Neuronal stem cell (in vitro differentiated cells): Measurements from ENCODE around the gene CHI3L1.
A peak's percentile ranks its signal among the peaks of the same experiment; 100 is the strongest.

Source experiments
- DNase-seq: peaks from one replicate; pipeline ENCODE4 v3.0.0-alpha.2; 2013; ENCODE audit warnings: low spot score
- H2AFZ ChIP-seq: one replicate; pipeline ENCODE4 v1.6.1; 2013; ENCODE audit warnings: mild to moderate bottlenecking, low read length, inconsistent platforms
- H2AK5ac ChIP-seq: 2 replicates; pipeline ENCODE4 v1.6.1; 2013; ENCODE audit warnings: low read depth, mild to moderate bottlenecking, inconsistent platforms, low read length, moderate library complexity, mixed read lengths
- H2BK120ac ChIP-seq: 2 replicates; pipeline ENCODE4 v1.6.1; 2013; ENCODE audit warnings: low read depth, mild to moderate bottlenecking, inconsistent platforms, low read length, moderate library complexity, mixed read lengths
- H2BK12ac ChIP-seq: one replicate; pipeline ENCODE4 v1.6.1; 2013; ENCODE audit warnings: low read length, inconsistent platforms
- H2BK15ac ChIP-seq: 2 replicates; pipeline ENCODE4 v1.6.1; 2013; ENCODE audit warnings: mild to moderate bottlenecking, low read length, inconsistent platforms, mixed read lengths
- H2BK5ac ChIP-seq: one replicate; pipeline ENCODE4 v1.6.1; 2013; ENCODE audit warnings: inconsistent platforms, mild to moderate bottlenecking, low read length, moderate library complexity
- H3K14ac ChIP-seq: one replicate; pipeline ENCODE4 v1.6.1; 2013; ENCODE audit warnings: low read length, inconsistent platforms
- H3K18ac ChIP-seq: 2 replicates; pipeline ENCODE4 v1.6.1; 2013; ENCODE audit warnings: low read length, inconsistent platforms
- H3K23ac ChIP-seq: 2 replicates; pipeline ENCODE4 v1.6.1; 2013; ENCODE audit warnings: low read depth, mild to moderate bottlenecking, mixed read lengths, low read length, inconsistent platforms; ENCODE audit not compliant: poor library complexity
- H3K27ac ChIP-seq: replicated peaks from 3 replicates; pipeline ENCODE4 v1.5.1; 2013; ENCODE audit warnings: low read length, inconsistent platforms
- H3K27me3 ChIP-seq, 3 experiments: 2 replicates each; pipeline ENCODE4 v1.6.1; 2013; ENCODE audit warnings: low read length in 3 of 3, mild to moderate bottlenecking in 2 of 3, inconsistent platforms in 1 of 3, low read depth in 1 of 3, mixed read lengths in 1 of 3, moderate library complexity in 1 of 3; ENCODE audit not compliant: control insufficient read depth in 3 of 3, insufficient read depth in 3 of 3
- H3K36me3 ChIP-seq, 2 donors: replicated peaks in 1 of 2; 2 replicates each; pipeline ENCODE4 v1.6.1; 2013; ENCODE audit warnings: low read length in 2 of 2; ENCODE audit not compliant: control insufficient read depth in 2 of 2, insufficient read depth in 2 of 2
- H3K4ac ChIP-seq: 2 replicates; pipeline ENCODE4 v1.6.1; 2013; ENCODE audit warnings: inconsistent platforms, mild to moderate bottlenecking, low read length, moderate library complexity
- H3K4me1 ChIP-seq, 2 donors: 1 replicate in 1 of 2; 2 replicates in 1 of 2; pipeline ENCODE4 v1.6.1; 2013; ENCODE audit warnings: low read length in 2 of 2, low read depth in 1 of 2; ENCODE audit not compliant: control insufficient read depth in 2 of 2, insufficient read depth in 1 of 2
- H3K4me2 ChIP-seq: one replicate; pipeline ENCODE4 v1.6.1; 2013; ENCODE audit warnings: mild to moderate bottlenecking, low read length, inconsistent platforms; ENCODE audit not compliant: insufficient read depth, poor library complexity, severe bottlenecking
- H3K4me3 ChIP-seq, 2 donors: 2 replicates each; pipeline ENCODE4 v1.5.1; 2013; ENCODE audit warnings: low read length in 2 of 2, mild to moderate bottlenecking in 2 of 2, inconsistent platforms in 1 of 2, moderate library complexity in 1 of 2
- H3K79me1 ChIP-seq: one replicate; pipeline ENCODE4 v1.6.1; 2013; ENCODE audit warnings: low read depth, mild to moderate bottlenecking, inconsistent platforms, low read length, moderate library complexity
- H3K9ac ChIP-seq: one replicate; pipeline ENCODE4 v1.6.1; 2013; ENCODE audit warnings: mild to moderate bottlenecking, low read depth, low read length, inconsistent platforms; ENCODE audit not compliant: poor library complexity
- H3K9me3 ChIP-seq, 2 donors: replicated peaks in 1 of 2; 2 replicates each; pipeline versions ENCODE3 to v1.6.1; 2013; ENCODE audit warnings: low read length in 2 of 2, mild to moderate bottlenecking in 2 of 2, inconsistent platforms in 1 of 2, low read depth in 1 of 2, mixed read lengths in 1 of 2, moderate library complexity in 1 of 2; ENCODE audit not compliant: control insufficient read depth in 2 of 2, insufficient read depth in 1 of 2
- H4K8ac ChIP-seq: one replicate; pipeline ENCODE4 v1.6.1; 2013; ENCODE audit warnings: low read depth, mild to moderate bottlenecking, inconsistent platforms, low read length, moderate library complexity
- H4K91ac ChIP-seq: one replicate; pipeline ENCODE4 v1.6.1; 2013; ENCODE audit warnings: low read length, low read depth, mild to moderate bottlenecking, inconsistent platforms; ENCODE audit not compliant: poor library complexity
- WGBS, 2 donors: extraction: QIAGEN DNeasy Blood & Tissue Kit; methylation state at CpG; one replicate each; pipeline ENCODE4 v1.1.7; 2013; ENCODE audit warnings: missing lambda C conversion rate in 2 of 2, mixed read lengths in 1 of 2; ENCODE audit not compliant: insufficient read length in 2 of 2, insufficient replicate concordance in 1 of 2; ENCODE audit errors: extremely low coverage in 2 of 2; 5-methylcytosine and 5-hydroxymethylcytosine counted together

The CHI3L1 gene

DNA sequence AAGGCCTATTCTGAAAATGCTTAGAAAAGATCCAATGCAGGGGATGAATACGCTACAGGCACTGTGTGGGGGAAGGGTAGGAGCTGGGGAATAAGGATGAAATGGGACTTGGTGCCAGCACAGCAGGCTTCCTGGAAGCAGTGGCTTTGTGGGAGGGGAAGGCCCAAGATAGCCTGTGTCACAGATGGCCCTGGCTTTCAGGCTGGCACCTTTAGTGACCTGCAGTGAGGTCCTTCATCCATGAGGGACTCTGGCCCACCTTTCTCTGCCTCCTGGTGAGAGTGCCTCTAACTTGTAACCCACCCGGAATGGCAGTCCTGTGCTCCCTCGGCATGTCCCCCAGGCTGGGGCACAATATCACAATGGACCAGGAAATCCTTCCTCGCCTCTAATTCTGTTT lies 919 bp downstream of the CHI3L1 start:
- H2AFZ ChIP-seq, result no peak overlapping the region
- no peak for DNase-seq
- no CpG with 5 or more reads among the region's 4 CpGs for WGBS, 2 donors

DNA sequence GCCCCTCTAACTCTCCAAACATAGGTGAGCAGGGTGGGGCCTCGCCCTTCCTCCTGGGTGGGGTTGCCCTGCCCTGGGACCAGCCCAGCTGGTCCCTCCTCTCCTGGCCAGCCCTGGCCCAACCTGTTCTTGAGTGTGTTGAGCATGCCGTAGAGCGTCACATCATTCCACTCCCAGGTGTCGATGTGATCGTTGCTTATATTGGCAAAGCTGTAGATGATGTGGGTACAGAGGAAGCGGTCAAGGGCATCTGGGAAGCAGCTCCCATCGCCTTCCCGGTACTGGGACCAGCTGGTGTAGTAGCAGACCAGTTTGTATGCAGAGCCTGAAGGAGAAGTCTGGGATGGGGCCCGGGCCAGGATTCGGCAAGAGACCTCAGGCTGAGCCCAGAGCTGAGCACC lies 1.4 kb downstream of the CHI3L1 start:
- Histone ChIP-seq H3K27me3 (peaks cover 0 to 3% (median 0%) of the 10 kb centered on the region in 3 experiments), H3K9me3 (no peaks in the 10 kb centered on the region), H4K8ac (no peak overlapping the region), H3K4me1 (peaks cover 22 to 26% of the 10 kb centered on the region in 2 donors), H3K79me1 (no peaks in the 10 kb centered on the region), H3K27ac (no peak overlapping the region), H3K36me3 (no peaks in the 10 kb centered on the region), H3K14ac (no peak overlapping the region), H2BK120ac (no peak overlapping the region), H2BK15ac (no peak overlapping the region), H3K4ac (no peak overlapping the region), H3K9ac (no peak overlapping the region), H3K18ac (peak overlapping the region; percentile 16), H3K4me3 (peak overlapping the region in 1 of 2 donors; percentile 5), H2AFZ (no peak overlapping the region), H2AK5ac (peak overlapping the region; percentile 93), H3K4me2 (no peak overlapping the region), H2BK5ac (no peak overlapping the region), H3K23ac (no peak overlapping the region), H2BK12ac (no peak overlapping the region), H4K91ac (no peak overlapping the region)
- no CpG with 5 or more reads among the region's 10 CpGs for whole genome bisulfite sequencing, 2 donors
- DNase-seq, result no peak

More for the DNA sequence above, 919 bp downstream of the CHI3L1 start:
- H2BK5ac ChIP-seq, result no peak overlapping the region
- peak overlapping the region; percentile 93 for H2AK5ac ChIP-seq
- no peaks in the 10 kb centered on the region for H3K79me1 ChIP-seq
- no peak overlapping the region for H3K14ac ChIP-seq
- no peak overlapping the region for H4K8ac ChIP-seq
- peak overlapping the region; percentile 73 for H3K18ac ChIP-seq
- H3K36me3 ChIP-seq, result no peaks in the 10 kb centered on the region
- H2BK120ac ChIP-seq, result no peak overlapping the region
- no peak overlapping the region for H2BK12ac ChIP-seq
- H4K91ac ChIP-seq, result no peak overlapping the region
- no peak overlapping the region for H3K27ac ChIP-seq
- H3K4me1 ChIP-seq, result peaks cover 22 to 25% of the 10 kb centered on the region in 2 donors
- H3K4me3 ChIP-seq, result no peak overlapping the region
- no peak overlapping the region for H3K23ac ChIP-seq
- H2BK15ac ChIP-seq, result no peak overlapping the region
- H3K9me3 ChIP-seq, result no peaks in the 10 kb centered on the region
- no peak overlapping the region for H3K4me2 ChIP-seq
- peaks cover 0 to 3% (median 0%) of the 10 kb centered on the region in 3 experiments for H3K27me3 ChIP-seq
- H3K4ac ChIP-seq, result no peak overlapping the region
- no peak overlapping the region for H3K9ac ChIP-seq

DNA sequence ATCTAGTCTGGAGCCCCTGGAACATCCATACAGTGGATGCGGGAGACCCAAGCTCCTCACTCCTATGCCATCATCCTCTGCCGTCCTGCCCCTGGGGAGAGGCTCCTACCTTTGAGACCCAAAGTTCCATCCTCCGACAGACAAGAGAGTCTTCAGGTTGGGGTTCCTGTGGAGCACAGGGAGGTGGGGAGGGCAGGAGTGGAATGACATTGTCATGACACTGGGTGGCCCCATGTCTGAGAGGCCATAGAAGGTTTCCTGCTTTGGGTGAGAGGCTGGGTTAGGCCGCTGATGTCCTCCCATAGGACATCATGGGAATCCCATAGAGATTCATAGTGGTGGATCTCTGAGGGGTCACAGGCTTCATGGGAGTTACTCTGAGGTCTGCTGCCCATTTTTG lies 2.0 kb downstream of the CHI3L1 start:
- H3K79me1 ChIP-seq, result no peaks in the 10 kb centered on the region
- H3K9me3 ChIP-seq, result no peaks in the 10 kb centered on the region
- no peak overlapping the region for H3K18ac ChIP-seq
- no peak overlapping the region for H3K4ac ChIP-seq
- no peaks in the 10 kb centered on the region for H3K36me3 ChIP-seq
- no peak overlapping the region for H3K23ac ChIP-seq
- H2BK12ac ChIP-seq, result no peak overlapping the region
- H3K14ac ChIP-seq, result no peak overlapping the region
- peak overlapping the region; percentile 8 for H2BK15ac ChIP-seq
- H4K8ac ChIP-seq, result no peak overlapping the region
- no peak overlapping the region for H3K4me3 ChIP-seq
- no peak overlapping the region for H2BK5ac ChIP-seq
- no peak overlapping the region for H2BK120ac ChIP-seq
- no peak overlapping the region for H3K27ac ChIP-seq
- peak overlapping the region; percentile 48 for H2AK5ac ChIP-seq
- no peak overlapping the region for H4K91ac ChIP-seq
- H3K27me3 ChIP-seq, result peaks cover 0 to 3% (median 0%) of the 10 kb centered on the region in 3 experiments
- DNase-seq, result no peak
- H2AFZ ChIP-seq, result no peak overlapping the region
- peaks cover 22 to 31% of the 10 kb centered on the region in 2 donors for H3K4me1 ChIP-seq
- no CpG with 5 or more reads among the region's 4 CpGs for WGBS, 2 donors
- no peak overlapping the region for H3K9ac ChIP-seq
- no peak overlapping the region for H3K4me2 ChIP-seq

DNA sequence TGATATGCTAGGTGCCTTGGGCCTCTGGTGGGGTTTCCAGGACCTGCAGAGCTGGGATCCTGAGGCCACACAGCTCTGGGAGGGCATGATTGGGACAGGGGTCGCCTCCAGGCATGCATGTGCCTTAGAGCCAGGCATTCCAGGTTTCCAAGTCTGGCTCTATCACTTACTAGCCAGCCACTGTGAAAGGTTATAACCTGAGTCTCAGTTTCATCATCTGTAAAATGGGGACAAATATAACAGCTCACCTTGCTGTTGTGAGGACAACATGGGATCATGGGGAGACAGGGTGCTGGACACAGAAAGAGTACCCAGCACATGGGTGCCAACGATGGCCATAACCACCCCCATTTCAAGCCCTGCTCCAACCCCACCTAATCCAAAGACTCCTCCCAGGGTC lies 2.7 kb downstream of the CHI3L1 start:
- Histone ChIP-seq H2BK120ac (no peak overlapping the region), H2BK5ac (no peak overlapping the region), H3K4ac (no peak overlapping the region), H3K4me2 (no peak overlapping the region), H3K9ac (no peak overlapping the region), H2BK15ac (peak overlapping the region; percentile 63), H2AK5ac (peak overlapping the region; percentile 69), H3K27me3 (peaks cover 0 to 3% (median 0%) of the 10 kb centered on the region in 3 experiments), H3K23ac (no peak overlapping the region), H2AFZ (no peak overlapping the region), H4K8ac (no peak overlapping the region), H3K4me3 (no peak overlapping the region), H3K14ac (no peak overlapping the region), H3K9me3 (no peaks in the 10 kb centered on the region), H3K36me3 (no peaks in the 10 kb centered on the region), H4K91ac (no peak overlapping the region), H2BK12ac (no peak overlapping the region), H3K79me1 (no peaks in the 10 kb centered on the region), H3K27ac (no peak overlapping the region), H3K4me1 (peaks cover 24 to 36% of the 10 kb centered on the region in 2 donors), H3K18ac (no peak overlapping the region)
- WGBS, 2 donors, result no CpG with 5 or more reads among the region's 2 CpGs
- no peak for DNase-seq
